GM20000 (cell line): ENCODE measurements around the gene PRKN.

Experiments used
- DNase-seq: peaks from one replicate; pipeline ENCODE4 v3.0.0; 2012; ENCODE audit warnings: low spot score
- CTCF ChIP-seq: IDR thresholded peaks from 2 replicates; pipeline ENCODE4 v1.5.1; 2012; ENCODE audit warnings: mild to moderate bottlenecking, control low read depth; ENCODE audit errors: extremely low read depth, missing control alignments

PRKN gene

GRCh38 chr6:161378115-161378514 is 1349.5 kb downstream of the PRKN start:
- DNase-seq, result no peak
- no peak for TF ChIP-seq CTCF

- no peak for DNase-seq
- no peak for TF ChIP-seq CTCF
These were observed 1350.5 kb downstream of the PRKN start for GRCh38 chr6:161377116-161377515.

- DNase-seq, result no peak
- TF ChIP-seq CTCF, result no peak
These were observed 1351.2 kb downstream of the PRKN start for GRCh38 chr6:161376367-161376766.

- DNase-seq, result no peak
- TF ChIP-seq CTCF, result no peak
These were observed 1352.3 kb downstream of the PRKN start for GRCh38 chr6:161374971-161375873.

- DNase-seq, result peak; percentile 64
- TF ChIP-seq CTCF, result peak; percentile 99
These were observed 1353.6 kb downstream of the PRKN start for GRCh38 chr6:161373905-161374451.

GRCh38 chr6:161372422-161372793 is 1355.2 kb downstream of the PRKN start:
- DNase-seq, result no peak
- no peak for TF ChIP-seq CTCF

- peak; percentile 82 for TF ChIP-seq CTCF
- DNase-seq, result peak; percentile 76
These were observed 1356.7 kb downstream of the PRKN start for GRCh38 chr6:161370880-161371279.
